Type B pancreatic cell (in vitro differentiated cells): ENCODE data around the gene RRAGD. TPM values are rescaled to one million over a fixed set of nuclear protein-coding genes. Genes with fewer than 3 reads are reported as not detected.

Experiments
- DNase-seq: peaks from one replicate; pipeline ENCODE4 v3.0.0; 2021; ENCODE audit warnings: mixed read lengths; ENCODE audit not compliant: unreplicated experiment; ENCODE audit errors: extremely low spot score
- H3K27ac Mint-ChIP-seq: 2 replicates; pipeline ENCODE4 v1.8.0; 2021; ENCODE audit warnings: mild to moderate bottlenecking, mixed read lengths
- H3K27me3 Mint-ChIP-seq: 2 replicates; pipeline ENCODE4 v1.8.0; 2021; ENCODE audit warnings: mixed read lengths
- H3K36me3 Mint-ChIP-seq: 2 replicates; pipeline ENCODE4 v1.8.0; 2021; ENCODE audit warnings: mixed read lengths
- H3K4me1 Mint-ChIP-seq: one replicate; pipeline ENCODE4 v1.8.0; 2021; ENCODE audit warnings: mixed read lengths; ENCODE audit not compliant: unreplicated experiment
- H3K4me3 Mint-ChIP-seq: 2 replicates; pipeline ENCODE4 v1.8.0; 2021; ENCODE audit warnings: mild to moderate bottlenecking, mixed read lengths
- H3K9me3 Mint-ChIP-seq: 2 replicates; pipeline ENCODE4 v1.8.0; 2021; ENCODE audit warnings: mixed read lengths
- CTCF ChIP-seq: fragments of 200-600 bp; sonication (generic); conservative IDR thresholded peaks from 2 replicates; pipeline ENCODE4 v1.5.0; 2021; ENCODE audit warnings: antibody characterized with exemption, mild to moderate bottlenecking
- total RNA-seq: library from RNA; stranded (reverse); gene quantifications from 2 replicates; pipeline ENCODE4 v1.2.1, GENCODE V29; 2021; ENCODE audit warnings: low replicate concordance

Gene RRAGD
- total RNA-seq, 1 donor from 2014 or later = 18.0 TPM

GRCh38 chr6:89404512-89404911, 7.6 kb downstream of the RRAGD start:
- Mint-ChIP-seq H3K4me3 (no peak overlapping the region), H3K4me1 (peaks cover 8% of the 10 kb centered on the region), H3K27me3 (peaks cover 15% of the 10 kb centered on the region), H3K27ac (no peak overlapping the region), H3K9me3 (no peaks in the 10 kb centered on the region), H3K36me3 (peaks cover 4% of the 10 kb centered on the region)
- no peak for DNase-seq
- no peak for TF ChIP-seq CTCF

GRCh38 chr6:89402776-89403175, 9.3 kb downstream of the RRAGD start:
- Mint-ChIP-seq H3K27me3 (peaks cover 9% of the 10 kb centered on the region), H3K9me3 (no peaks in the 10 kb centered on the region), H3K27ac (no peak overlapping the region), H3K4me3 (no peak overlapping the region), H3K4me1 (peaks cover 8% of the 10 kb centered on the region), H3K36me3 (peaks cover 4% of the 10 kb centered on the region)
- DNase-seq = no peak
- no peak for TF ChIP-seq CTCF

GRCh38 chr6:89400912-89401399, 11.1 kb downstream of the RRAGD start:
- peak overlapping the region; percentile 24 for H3K27ac Mint-ChIP-seq
- H3K4me1 Mint-ChIP-seq = peaks cover 8% of the 10 kb centered on the region
- H3K4me3 Mint-ChIP-seq = no peak overlapping the region
- no peaks in the 10 kb centered on the region for H3K9me3 Mint-ChIP-seq
- no peak for DNase-seq
- peaks cover 4% of the 10 kb centered on the region for H3K36me3 Mint-ChIP-seq
- TF ChIP-seq CTCF = no peak
- peaks cover 1% of the 10 kb centered on the region for H3K27me3 Mint-ChIP-seq

GRCh38 chr6:89400050-89400449, 12.0 kb downstream of the RRAGD start:
- Mint-ChIP-seq H3K9me3 (no peaks in the 10 kb centered on the region), H3K4me1 (peaks cover 4% of the 10 kb centered on the region), H3K27me3 (no peaks in the 10 kb centered on the region), H3K4me3 (no peak overlapping the region), H3K27ac (no peak overlapping the region), H3K36me3 (no peaks in the 10 kb centered on the region)
- TF ChIP-seq CTCF = no peak
- no peak for DNase-seq

- Mint-ChIP-seq H3K27me3 (no peaks in the 10 kb centered on the region), H3K27ac (no peak overlapping the region), H3K4me3 (no peak overlapping the region), H3K36me3 (no peaks in the 10 kb centered on the region), H3K4me1 (peaks cover 4% of the 10 kb centered on the region), H3K9me3 (no peaks in the 10 kb centered on the region)
- no peak for DNase-seq
- no peak for TF ChIP-seq CTCF
These were observed 13.1 kb downstream of the RRAGD start for GRCh38 chr6:89398762-89399525.
